Measurements from ENCODE around the gene ZC3H12A. TPM values are rescaled to one million over a fixed set of nuclear protein-coding genes. Genes with fewer than 3 reads are reported as not detected.
A peak's percentile ranks its signal among the peaks of the same experiment; 100 is the strongest.

ZC3H12A gene
- total and polyA plus RNA-seq, 10 of the 15 experiments (the other 5 are each of a cell fraction or from before 2014, with no cell fraction given), result 0.35 to 30.2 (median 13.8) TPM

DNA sequence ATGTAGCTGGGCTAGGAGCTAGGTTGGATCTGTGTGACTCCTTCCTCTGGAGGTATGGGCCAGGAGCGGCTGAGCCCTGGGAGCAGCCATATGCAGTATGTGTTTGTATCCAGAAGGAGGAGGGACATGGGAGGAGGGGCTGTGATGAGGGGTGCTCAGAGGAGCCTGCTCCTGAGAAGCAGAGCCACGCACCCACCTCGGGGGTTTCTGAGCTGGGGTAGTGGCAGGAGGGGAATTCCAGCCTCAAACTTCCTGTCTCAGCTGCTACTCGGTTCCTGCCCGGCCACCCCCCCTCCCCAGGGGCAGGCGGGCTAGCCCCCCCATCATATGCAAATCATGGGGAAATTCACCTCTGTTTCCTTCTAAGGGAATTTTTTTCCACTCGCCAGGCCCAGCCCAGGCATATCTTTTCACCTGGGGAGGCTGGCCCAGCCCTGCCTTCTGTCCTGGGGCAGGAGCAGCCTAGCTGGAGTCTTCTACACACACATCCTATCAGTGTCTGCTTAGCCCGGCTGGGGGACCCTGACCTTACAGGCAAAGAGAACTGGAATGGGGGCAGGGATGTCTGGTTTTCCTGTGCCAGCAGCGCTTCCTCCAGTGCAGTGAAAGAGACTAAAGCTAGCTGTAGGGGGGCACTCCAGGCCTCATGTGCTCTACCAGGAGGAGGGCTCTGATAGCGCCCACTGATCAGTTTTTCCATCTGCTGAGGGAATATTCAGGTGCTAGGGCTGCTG is 3.0 kb downstream of the ZC3H12A start:
- Histone ChIP-seq H3K9me3 (replicated peaks; ENCODE audit: control insufficient read depth, insufficient read depth, low read length) (no peaks in the 10 kb centered on the region), H3K79me2 (ENCODE audit: control insufficient read depth, insufficient read depth, low read length) (peaks cover 76% of the 10 kb centered on the region), H3K27me3 (replicated peaks in 1 of 2; ENCODE audit: control insufficient read depth in 2 of 2, insufficient read depth in 2 of 2, low read length in 1 of 2) (no peaks in the 10 kb centered on the region), H4K20me1 (ENCODE audit: control insufficient read depth, insufficient read depth) (peaks cover 3% of the 10 kb centered on the region; the same call in 1 of the 2 replicates), H3K4me3 (peak overlapping the region; percentile 99), H3K9ac (ENCODE audit: control insufficient read depth, insufficient read depth, low read length) (peak overlapping the region; percentile 94), H3K27ac (ENCODE audit: control insufficient read depth, insufficient read depth) (peak overlapping the region; percentile 99), H3K36me3 (ENCODE audit: control insufficient read depth in 2 of 2, insufficient read depth in 2 of 2, low read length in 1 of 2) (peaks cover 26 to 34% of the 10 kb centered on the region in 2 experiments), H2AFZ (ENCODE audit: control insufficient read depth, low read depth, low read length) (no peak overlapping the region), H3K4me1 (ENCODE audit: control insufficient read depth, insufficient read depth, low read length) (peaks cover 26% of the 10 kb centered on the region), H3K4me2 (ENCODE audit: control insufficient read depth, insufficient read depth) (peak overlapping the region; percentile 73)
- 0% methylated on average over 10 of the region's 10 CpGs for WGBS (ENCODE audit: insufficient coverage, insufficient replicate concordance, low lambda C conversion rate, missing lambda C conversion rate)
- in situ Hi-C loops (cut with MboI) (no loop called here), intact Hi-C loops (cut with micrococcal nuclease; ENCODE audit: unreplicated experiment) (no loop called here)
- ChIA-PET POLR2A (interaction anchor here (0.6 to 4.5 kb wide), 10 partner anchors 9 to 215 kb away, joined by 3 to 35 read pairs (median 10); partner anchors contain the start of genes CDCA8 and MEAF6), RAD21 (ENCODE audit: unreplicated experiment) (interaction anchor here (0.6 to 10.4 kb wide), 9 partner anchors 9 to 212 kb away, joined by 3 to 82 read pairs (median 3); partner anchors contain the start of gene MEAF6), SMC1A (ENCODE audit: uncharacterized antibody, unreplicated experiment) (interaction anchor here (0.8 to 3.2 kb wide), 9 partner anchors 10 to 36 kb away, joined by 3 to 36 read pairs (median 4); no protein-coding TSS in a partner anchor), CTCF (interaction anchor here (1.0 to 7.8 kb wide), 7 partner anchors 12 to 205 kb away, joined by 4 to 127 read pairs (median 6); no protein-coding TSS in a partner anchor)
- ATAC-seq (peak; percentile 66), FAIRE-seq (no peak), DNase-seq (ENCODE audit: low read depth, low spot score) (peak; percentile 81)
- BruUV-seq (replicated peaks), result no TSS peak
- TF ChIP-seq YY1 (IDR thresholded peaks at IDR 0.05; ENCODE audit: low read depth, low read length) (peak; percentile 79), SKIL (IDR thresholded peaks at IDR 0.05; ENCODE audit: low read depth, poor library complexity, severe bottlenecking) (peak; percentile 59), SMAD1 (IDR thresholded peaks at IDR 0.05; ENCODE audit: low read depth, partially characterized antibody) (no peak), BCL11A (IDR thresholded peaks at IDR 0.05; ENCODE audit: low read depth, low read length) (0 out of 2 replicates have a peak, but pooled peaks have one; percentile 30), LARP7 (IDR thresholded peaks at IDR 0.05) (no peak), DPF2 (IDR thresholded peaks at IDR 0.05) (peak; percentile 68), EP300 (IDR thresholded peaks at IDR 0.05; ENCODE audit: borderline replicate concordance in 1 of 2, control insufficient read depth in 1 of 2, low read depth in 2 of 2, low read length in 2 of 2) (peak; percentile 32 to 39; a peak in 2 of 4 replicates), NBN (IDR thresholded peaks at IDR 0.05) (peak; percentile 84), ZNF384 (IDR thresholded peaks at IDR 0.05; ENCODE audit: borderline replicate concordance, low read depth, low read length) (no peak), REST (IDR thresholded peaks at IDR 0.05; ENCODE audit: low read depth, low read length) (0 out of 2 replicates have a peak, but pooled peaks have one; percentile 8), MXI1 (IDR thresholded peaks at IDR 0.05; ENCODE audit: low read depth, low read length) (peak; percentile 60; the same call in 1 of the 2 replicates)
- TF ChIP-seq, protein P1, sequence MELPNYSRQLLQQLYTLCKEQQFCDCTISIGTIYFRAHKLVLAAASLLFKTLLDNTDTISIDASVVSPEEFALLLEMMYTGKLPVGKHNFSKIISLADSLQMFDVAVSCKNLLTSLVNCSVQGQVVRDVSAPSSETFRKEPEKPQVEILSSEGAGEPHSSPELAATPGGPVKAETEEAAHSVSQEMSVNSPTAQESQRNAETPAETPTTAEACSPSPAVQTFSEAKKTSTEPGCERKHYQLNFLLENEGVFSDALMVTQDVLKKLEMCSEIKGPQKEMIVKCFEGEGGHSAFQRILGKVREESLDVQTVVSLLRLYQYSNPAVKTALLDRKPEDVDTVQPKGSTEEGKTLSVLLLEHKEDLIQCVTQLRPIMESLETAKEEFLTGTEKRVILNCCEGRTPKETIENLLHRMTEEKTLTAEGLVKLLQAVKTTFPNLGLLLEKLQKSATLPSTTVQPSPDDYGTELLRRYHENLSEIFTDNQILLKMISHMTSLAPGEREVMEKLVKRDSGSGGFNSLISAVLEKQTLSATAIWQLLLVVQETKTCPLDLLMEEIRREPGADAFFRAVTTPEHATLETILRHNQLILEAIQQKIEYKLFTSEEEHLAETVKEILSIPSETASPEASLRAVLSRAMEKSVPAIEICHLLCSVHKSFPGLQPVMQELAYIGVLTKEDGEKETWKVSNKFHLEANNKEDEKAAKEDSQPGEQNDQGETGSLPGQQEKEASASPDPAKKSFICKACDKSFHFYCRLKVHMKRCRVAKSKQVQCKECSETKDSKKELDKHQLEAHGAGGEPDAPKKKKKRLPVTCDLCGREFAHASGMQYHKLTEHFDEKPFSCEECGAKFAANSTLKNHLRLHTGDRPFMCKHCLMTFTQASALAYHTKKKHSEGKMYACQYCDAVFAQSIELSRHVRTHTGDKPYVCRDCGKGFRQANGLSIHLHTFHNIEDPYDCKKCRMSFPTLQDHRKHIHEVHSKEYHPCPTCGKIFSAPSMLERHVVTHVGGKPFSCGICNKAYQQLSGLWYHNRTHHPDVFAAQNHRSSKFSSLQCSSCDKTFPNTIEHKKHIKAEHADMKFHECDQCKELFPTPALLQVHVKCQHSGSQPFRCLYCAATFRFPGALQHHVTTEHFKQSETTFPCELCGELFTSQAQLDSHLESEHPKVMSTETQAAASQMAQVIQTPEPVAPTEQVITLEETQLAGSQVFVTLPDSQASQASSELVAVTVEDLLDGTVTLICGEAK (IDR thresholded peaks at IDR 0.05; ENCODE audit: borderline replicate concordance), result peak; percentile 58; the same call in 1 of the 2 replicates

Data from GM12878 (cell line).